ENCODE results near the gene IFRD2.

IFRD2 gene

DNA sequence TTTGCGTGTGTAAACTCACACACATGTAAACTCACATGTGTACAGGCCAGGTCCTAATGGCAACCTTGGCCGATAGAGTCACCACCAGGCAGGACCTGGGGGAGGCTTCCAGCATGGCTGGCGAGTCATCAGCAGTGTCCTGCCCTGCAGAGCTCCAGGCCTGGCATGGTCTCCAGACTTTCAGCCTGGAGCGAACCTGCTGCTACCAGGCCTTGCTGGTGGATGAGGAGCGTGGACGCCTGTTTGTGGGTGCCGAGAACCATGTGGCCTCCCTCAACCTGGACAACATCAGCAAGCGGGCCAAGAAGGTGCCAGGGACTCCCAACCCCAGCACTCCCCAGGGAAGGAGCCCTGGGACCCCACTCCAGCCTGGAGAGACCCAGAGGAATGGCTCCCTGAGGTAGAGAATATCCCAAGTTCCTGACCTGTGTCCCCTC, 22.2 kb downstream of the IFRD2 start:
- Histone ChIP-seq H3K36me3 (ENCODE audit: low read depth) (peaks cover 32% of the 10 kb centered on the region), H3K27me3 (ENCODE audit: insufficient read depth, poor library complexity, severe bottlenecking) (no peaks in the 10 kb centered on the region), H3K9me3 (ENCODE audit: severe bottlenecking) (no peaks in the 10 kb centered on the region), H3K4me3 (ENCODE audit: severe bottlenecking) (peak overlapping the region; percentile 45), H3K4me1 (ENCODE audit: insufficient read depth, poor library complexity, severe bottlenecking) (peaks cover 32% of the 10 kb centered on the region), H3K27ac (ENCODE audit: poor library complexity, severe bottlenecking) (peak overlapping the region; percentile 93)
- DNase-seq (ENCODE audit: low spot score) (peak; percentile 69), ATAC-seq (ENCODE audit: low read depth) (peak; percentile 8; the same call in 1 of the 3 replicates)
- TF ChIP-seq, protein P1, sequence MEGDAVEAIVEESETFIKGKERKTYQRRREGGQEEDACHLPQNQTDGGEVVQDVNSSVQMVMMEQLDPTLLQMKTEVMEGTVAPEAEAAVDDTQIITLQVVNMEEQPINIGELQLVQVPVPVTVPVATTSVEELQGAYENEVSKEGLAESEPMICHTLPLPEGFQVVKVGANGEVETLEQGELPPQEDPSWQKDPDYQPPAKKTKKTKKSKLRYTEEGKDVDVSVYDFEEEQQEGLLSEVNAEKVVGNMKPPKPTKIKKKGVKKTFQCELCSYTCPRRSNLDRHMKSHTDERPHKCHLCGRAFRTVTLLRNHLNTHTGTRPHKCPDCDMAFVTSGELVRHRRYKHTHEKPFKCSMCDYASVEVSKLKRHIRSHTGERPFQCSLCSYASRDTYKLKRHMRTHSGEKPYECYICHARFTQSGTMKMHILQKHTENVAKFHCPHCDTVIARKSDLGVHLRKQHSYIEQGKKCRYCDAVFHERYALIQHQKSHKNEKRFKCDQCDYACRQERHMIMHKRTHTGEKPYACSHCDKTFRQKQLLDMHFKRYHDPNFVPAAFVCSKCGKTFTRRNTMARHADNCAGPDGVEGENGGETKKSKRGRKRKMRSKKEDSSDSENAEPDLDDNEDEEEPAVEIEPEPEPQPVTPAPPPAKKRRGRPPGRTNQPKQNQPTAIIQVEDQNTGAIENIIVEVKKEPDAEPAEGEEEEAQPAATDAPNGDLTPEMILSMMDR (IDR thresholded peaks at IDR 0.05; ENCODE audit: poor library complexity, severe bottlenecking), result no peak

DNA sequence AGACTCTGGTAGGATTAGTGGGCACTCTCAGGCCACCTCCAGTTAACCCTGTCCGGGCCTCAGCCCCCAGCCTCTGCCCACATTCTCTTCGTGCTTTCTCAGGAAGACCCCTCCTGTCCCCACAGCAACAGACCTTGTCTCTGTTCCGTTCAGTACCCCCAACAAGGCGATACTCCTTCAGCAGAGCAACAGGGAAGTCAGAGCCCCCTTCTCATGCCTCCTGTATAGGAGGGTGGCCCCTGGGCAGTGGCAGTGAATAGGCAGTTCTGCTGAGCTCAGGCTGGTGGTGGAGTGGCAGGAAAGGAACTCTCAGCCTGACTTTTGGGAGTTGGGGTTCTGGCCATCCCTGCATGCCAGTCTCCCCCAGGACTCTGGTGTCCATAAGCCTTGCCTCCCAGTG, 22.8 kb downstream of the IFRD2 start:
- H3K4me1 ChIP-seq (ENCODE audit: insufficient read depth, poor library complexity, severe bottlenecking), result peaks cover 37% of the 10 kb centered on the region
- H3K36me3 ChIP-seq (ENCODE audit: low read depth), result peaks cover 27% of the 10 kb centered on the region
- ATAC-seq (ENCODE audit: low read depth) (no peak), DNase-seq (ENCODE audit: low spot score) (no peak)
- TF ChIP-seq, protein P1 (IDR thresholded peaks at IDR 0.05; ENCODE audit: poor library complexity, severe bottlenecking), result no peak
- peak overlapping the region; percentile 93 for H3K27ac ChIP-seq (ENCODE audit: poor library complexity, severe bottlenecking)
- H3K27me3 ChIP-seq (ENCODE audit: insufficient read depth, poor library complexity, severe bottlenecking), result no peaks in the 10 kb centered on the region
- H3K4me3 ChIP-seq (ENCODE audit: severe bottlenecking), result peak overlapping the region; percentile 45
- no peaks in the 10 kb centered on the region for H3K9me3 ChIP-seq (ENCODE audit: severe bottlenecking)

DNA sequence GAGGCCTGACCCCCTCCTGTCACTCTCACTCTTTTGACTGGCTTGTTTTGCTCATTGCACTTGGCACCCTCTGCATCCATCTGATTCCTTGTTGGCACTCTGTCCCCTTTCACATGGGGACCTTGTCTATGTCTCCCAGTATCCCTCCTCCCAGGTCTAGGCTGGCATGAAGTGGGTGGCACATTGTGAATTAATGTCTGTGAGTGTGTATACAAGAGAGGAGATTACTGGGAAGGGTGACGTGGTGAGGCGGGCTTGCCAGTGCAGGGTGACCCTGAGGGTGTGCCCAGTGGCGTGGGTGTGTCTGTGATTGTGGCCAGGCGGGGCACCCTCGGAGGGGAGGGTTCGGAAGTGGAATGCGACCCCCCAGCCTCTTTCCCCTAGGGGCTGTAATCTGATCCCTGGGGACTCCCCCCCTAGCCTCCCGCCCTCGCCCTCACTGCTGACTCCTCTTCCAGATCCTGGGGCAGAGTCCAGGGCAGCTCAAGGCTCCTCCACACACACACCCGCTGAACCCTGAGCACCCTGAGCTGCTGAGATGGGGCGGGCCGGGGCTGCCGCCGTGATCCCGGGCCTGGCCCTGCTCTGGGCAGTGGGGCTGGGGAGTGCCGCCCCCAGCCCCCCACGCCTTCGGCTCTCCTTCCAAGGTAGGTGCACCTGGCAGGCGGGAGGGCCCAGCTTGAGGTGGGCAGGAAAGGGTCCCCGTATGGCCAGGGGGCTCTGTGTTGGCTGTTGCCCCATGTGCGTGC, 23.4 kb downstream of the IFRD2 start, which contains the start of gene SEMA3B:
Gene SEMA3B (plus strand): TSS at position 445 of the 749 bp plus-strand sequence. CDS start 94 bp downstream, at position 539.
- peak within 1 kb of the TSS; percentile 45 for H3K4me3 ChIP-seq (ENCODE audit: severe bottlenecking)
- DNase-seq (ENCODE audit: low spot score), result peak; percentile 92
- peak; percentile 58 for ATAC-seq (ENCODE audit: low read depth)

DNA sequence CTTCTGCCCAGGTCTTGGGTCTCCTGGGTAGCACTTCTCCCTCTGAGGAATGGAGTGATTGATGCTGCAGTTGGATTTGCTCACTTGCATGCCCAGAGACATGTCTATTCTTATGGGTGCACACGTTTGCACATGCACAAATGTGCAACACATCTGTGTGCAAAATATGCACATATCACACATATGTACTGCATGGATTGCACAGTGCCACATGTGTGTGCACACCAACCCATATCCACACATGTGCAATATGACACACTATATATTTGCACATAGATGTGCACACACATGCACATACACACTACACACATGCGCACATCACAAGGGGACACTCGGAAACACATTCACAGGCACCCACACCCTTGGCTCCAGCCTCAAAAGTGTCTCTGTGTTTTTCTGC, 24.0 kb downstream of the IFRD2 start:
- H3K36me3 ChIP-seq (ENCODE audit: low read depth), result peaks cover 15% of the 10 kb centered on the region
- no peak for ATAC-seq (ENCODE audit: low read depth)
- TF ChIP-seq, protein P1 (IDR thresholded peaks at IDR 0.05; ENCODE audit: poor library complexity, severe bottlenecking), result no peak
- no peak for DNase-seq (ENCODE audit: low spot score)
- no peak overlapping the region for H3K4me3 ChIP-seq (ENCODE audit: severe bottlenecking)
- H3K4me1 ChIP-seq (ENCODE audit: insufficient read depth, poor library complexity, severe bottlenecking), result peaks cover 43% of the 10 kb centered on the region
- no peaks in the 10 kb centered on the region for H3K9me3 ChIP-seq (ENCODE audit: severe bottlenecking)
- peak overlapping the region; percentile 93 for H3K27ac ChIP-seq (ENCODE audit: poor library complexity, severe bottlenecking)
- H3K27me3 ChIP-seq (ENCODE audit: insufficient read depth, poor library complexity, severe bottlenecking), result no peaks in the 10 kb centered on the region

More for the DNA sequence above, 23.4 kb downstream of the IFRD2 start, which contains the start of gene SEMA3B:
- H3K4me1 ChIP-seq (ENCODE audit: insufficient read depth, poor library complexity, severe bottlenecking), result peaks cover 43% of the 10 kb centered on the region
- H3K27ac ChIP-seq (ENCODE audit: poor library complexity, severe bottlenecking), result peak within 1 kb of the TSS; percentile 93
- H3K9me3 ChIP-seq (ENCODE audit: severe bottlenecking), result no peaks in the 10 kb centered on the region
- TF ChIP-seq, protein P1 (IDR thresholded peaks at IDR 0.05; ENCODE audit: poor library complexity, severe bottlenecking), result no peak
- H3K36me3 ChIP-seq (ENCODE audit: low read depth), result peaks cover 21% of the 10 kb centered on the region
- H3K27me3 ChIP-seq (ENCODE audit: insufficient read depth, poor library complexity, severe bottlenecking), result no peaks in the 10 kb centered on the region

Measured in RWPE2 (cell line).